Thyroid gland (tissue), 4 donors: Measurements from ENCODE around the gene MEST.

ENCODE experiments used
- POLR2A ChIP-seq, 2 donors: fragments of 450-650 bp; IDR thresholded peaks; one replicate each; pipeline ENCODE4 v1.6.1; 2017; ENCODE audit warnings: antibody characterized with exemption in 2 of 2, mild to moderate bottlenecking in 2 of 2, moderate library complexity in 1 of 2
- TF ChIP-seq, protein P1 (sequence below), 6 experiments: fragments of 200-600 bp in 3 of 6; fragments of 450-650 bp in 3 of 6; sonication (generic) in 3 of 6; IDR thresholded peaks; one replicate each; pipeline ENCODE4 v1.5.1; 2016 to 2019; ENCODE audit warnings: antibody characterized with exemption in 6 of 6, mild to moderate bottlenecking in 2 of 6, inconsistent platforms in 1 of 6, moderate library complexity in 1 of 6

DNA sequence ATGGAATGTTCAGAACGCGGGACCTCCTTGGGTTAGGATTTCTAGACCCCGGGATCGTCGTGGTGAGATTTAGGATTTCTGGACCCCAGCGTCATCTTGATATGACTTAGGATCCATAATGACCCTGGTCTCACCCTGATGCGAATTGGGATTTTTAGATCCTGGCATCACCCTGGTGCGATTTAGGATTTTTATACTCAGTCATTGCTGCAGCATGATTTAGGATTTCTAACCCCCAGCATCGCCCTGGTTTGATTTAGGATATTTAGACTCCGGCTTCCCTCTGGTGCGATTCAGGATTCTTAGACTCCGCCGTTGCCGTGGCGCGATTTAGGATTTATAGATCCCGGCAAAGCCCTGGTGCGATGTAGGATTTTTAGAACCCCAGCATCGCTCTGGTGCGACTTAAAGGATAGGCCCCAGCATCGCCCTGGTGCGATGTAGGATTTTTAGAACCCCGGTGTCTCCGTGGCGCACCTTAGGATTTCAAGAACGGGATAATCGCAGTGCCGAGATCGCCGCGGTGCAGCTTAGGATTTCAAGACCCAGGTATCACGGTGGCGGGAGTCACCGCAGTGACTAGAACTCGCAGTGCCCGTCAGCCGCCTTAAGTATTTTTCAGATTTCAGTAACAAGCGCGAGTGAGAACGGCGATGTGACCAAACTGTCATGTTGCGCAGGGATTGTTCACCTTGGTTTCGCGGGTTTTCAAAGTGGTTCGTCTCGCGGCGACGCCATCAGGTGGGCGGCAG is 814 bp downstream of the MEST start:
- TF ChIP-seq, protein P1, sequence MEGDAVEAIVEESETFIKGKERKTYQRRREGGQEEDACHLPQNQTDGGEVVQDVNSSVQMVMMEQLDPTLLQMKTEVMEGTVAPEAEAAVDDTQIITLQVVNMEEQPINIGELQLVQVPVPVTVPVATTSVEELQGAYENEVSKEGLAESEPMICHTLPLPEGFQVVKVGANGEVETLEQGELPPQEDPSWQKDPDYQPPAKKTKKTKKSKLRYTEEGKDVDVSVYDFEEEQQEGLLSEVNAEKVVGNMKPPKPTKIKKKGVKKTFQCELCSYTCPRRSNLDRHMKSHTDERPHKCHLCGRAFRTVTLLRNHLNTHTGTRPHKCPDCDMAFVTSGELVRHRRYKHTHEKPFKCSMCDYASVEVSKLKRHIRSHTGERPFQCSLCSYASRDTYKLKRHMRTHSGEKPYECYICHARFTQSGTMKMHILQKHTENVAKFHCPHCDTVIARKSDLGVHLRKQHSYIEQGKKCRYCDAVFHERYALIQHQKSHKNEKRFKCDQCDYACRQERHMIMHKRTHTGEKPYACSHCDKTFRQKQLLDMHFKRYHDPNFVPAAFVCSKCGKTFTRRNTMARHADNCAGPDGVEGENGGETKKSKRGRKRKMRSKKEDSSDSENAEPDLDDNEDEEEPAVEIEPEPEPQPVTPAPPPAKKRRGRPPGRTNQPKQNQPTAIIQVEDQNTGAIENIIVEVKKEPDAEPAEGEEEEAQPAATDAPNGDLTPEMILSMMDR (IDR thresholded peaks at IDR 0.05): no peak
- TF ChIP-seq POLR2A (IDR thresholded peaks at IDR 0.05): no peak
